Measurements from ENCODE around the gene SRP14.

The SRP14 gene

DNA sequence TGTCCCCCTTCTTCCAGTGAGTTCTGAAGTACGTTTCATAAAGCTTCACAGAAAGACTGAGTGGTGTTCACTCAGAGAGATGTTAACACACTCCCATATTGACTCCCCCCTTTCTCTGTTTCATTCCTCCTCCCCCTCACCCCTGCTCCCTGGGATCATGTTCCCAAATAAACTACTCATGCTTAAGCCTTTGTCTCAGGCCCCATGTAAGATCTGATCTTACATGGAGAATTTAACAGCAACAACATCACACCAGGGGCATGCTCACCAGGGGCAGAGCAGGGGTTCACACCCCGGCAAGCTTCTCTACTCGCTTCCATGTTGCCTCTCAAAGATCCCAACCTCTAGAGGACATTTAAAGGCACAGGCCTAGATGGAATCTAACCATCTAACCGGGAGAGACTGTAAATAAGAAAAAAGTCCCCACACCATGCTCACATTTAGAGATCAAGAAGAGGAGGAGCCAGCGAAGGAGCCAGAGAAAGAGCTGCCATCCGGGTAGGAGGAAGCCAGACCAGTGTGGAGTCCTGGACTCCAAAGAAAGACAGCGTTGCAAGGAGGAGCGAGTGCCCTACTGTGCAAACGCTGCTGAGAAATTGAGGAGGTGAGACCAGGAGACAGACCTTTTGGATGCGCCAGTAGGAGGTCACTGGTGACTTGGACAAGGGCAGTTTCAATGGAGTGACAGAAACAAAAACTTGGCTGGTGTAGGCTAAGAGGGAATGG is 21.4 kb upstream of the SRP14 start:
- Mint-ChIP-seq H3K27ac (no peak overlapping the region), H3K9me3 (no peaks in the 10 kb centered on the region), H3K36me3 (ENCODE audit: low read depth) (no peaks in the 10 kb centered on the region), H3K27me3 (no peaks in the 10 kb centered on the region), H3K4me3 (no peak overlapping the region), H3K4me1 (peaks cover 48% of the 10 kb centered on the region)
- ATAC-seq (no peak), DNase-seq (no peak)

DNA sequence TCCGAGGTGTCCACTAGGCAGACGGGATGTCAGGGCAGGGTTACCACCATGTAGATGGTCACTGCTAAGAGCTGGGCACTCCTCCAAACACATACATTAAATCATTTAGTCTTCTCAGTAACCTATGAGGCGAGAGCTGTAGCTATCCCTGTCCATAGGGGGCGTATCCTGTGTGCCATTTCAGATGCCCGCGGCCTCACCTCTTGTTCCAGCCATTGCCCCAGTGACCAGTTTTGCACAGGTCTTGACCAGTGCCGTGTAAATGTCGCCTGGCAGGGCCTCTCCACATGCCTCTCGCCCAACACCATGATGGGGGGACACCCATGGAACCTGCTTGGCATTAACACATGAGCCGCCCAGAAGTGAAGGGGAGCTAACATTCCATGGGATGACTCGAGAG is 20.8 kb upstream of the SRP14 start:
- H3K27me3 Mint-ChIP-seq = no peaks in the 10 kb centered on the region
- H3K4me1 Mint-ChIP-seq = peaks cover 50% of the 10 kb centered on the region
- no peak overlapping the region for H3K27ac Mint-ChIP-seq
- H3K36me3 Mint-ChIP-seq (ENCODE audit: low read depth) = no peaks in the 10 kb centered on the region
- ATAC-seq = no peak
- H3K4me3 Mint-ChIP-seq = no peak overlapping the region
- H3K9me3 Mint-ChIP-seq = no peaks in the 10 kb centered on the region
- no peak for DNase-seq

DNA sequence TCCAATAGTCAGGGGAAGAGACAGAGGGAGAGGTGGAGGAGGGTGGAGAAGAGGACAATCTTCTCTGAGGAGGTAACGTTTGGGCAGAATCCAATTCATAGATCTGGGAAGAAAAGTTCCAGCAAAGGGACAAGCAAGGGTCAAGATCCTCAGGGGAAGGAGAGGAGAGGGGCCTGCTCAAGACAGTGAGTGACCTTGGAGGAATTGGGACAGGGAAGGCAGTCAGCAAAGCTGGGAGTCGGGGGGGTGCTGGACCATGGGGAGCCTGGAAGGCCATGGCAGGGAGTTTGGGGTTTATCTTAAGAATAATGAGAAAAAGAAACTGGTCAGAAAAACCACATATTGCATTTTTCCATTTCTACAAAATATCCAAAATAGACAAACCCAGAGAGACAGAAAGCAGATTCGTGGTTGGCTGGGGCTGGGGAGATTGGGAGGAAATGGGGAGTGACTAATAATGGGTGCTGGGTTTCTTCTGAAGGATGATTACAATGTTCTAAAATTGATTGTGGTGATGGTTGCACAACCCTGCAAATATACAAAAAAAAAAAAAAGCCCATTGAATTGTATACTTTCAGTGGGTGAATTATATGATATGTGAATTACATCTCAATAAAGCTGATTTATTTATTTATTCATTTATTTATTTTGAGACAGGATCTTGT is 19.6 kb upstream of the SRP14 start:
- Mint-ChIP-seq H3K36me3 (ENCODE audit: low read depth) (peaks cover 2% of the 10 kb centered on the region), H3K27ac (peak overlapping the region; percentile 7), H3K4me1 (peaks cover 50% of the 10 kb centered on the region), H3K4me3 (no peak overlapping the region), H3K27me3 (no peaks in the 10 kb centered on the region), H3K9me3 (no peaks in the 10 kb centered on the region)
- ATAC-seq (no peak), DNase-seq (no peak)

DNA sequence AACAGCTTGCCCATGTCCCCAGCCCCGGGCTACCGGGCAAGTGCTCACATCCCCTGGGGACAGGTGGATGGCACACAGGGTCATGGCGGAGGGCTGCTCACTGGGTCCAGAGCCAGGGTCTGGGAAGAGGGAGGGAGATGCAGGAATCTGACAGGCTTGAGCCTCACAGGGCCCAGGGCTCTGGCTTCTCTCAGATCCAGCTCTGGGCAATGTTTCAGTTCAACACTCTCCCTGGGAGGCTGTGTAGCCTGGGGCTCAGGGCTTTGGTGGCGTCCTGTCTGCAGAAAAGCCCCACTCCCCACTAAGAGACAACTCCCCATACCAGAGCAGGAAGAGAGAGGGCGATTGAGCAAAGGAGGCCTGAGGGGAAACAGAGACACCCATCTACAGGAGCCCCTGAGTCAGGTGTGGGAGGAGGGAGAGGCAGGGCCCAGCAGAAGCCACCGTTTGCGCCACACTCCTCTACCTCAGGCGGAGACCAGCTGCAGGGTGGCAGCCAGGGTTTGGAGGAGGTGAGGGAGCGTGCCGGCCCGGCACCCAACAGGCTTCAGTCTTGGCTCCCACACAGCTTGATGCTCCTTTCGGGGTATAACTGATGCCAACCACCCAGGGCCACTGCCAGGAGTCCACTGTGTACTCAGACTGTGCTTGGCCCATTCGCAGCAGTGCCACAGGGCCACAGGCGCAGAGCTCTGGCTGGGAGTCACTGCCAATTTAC is 16.8 kb upstream of the SRP14 start:
- peaks cover 6% of the 10 kb centered on the region for H3K36me3 Mint-ChIP-seq (ENCODE audit: low read depth)
- DNase-seq (no peak), ATAC-seq (peak; percentile 42)
- H3K27ac Mint-ChIP-seq = no peak overlapping the region
- peaks cover 76% of the 10 kb centered on the region for H3K4me1 Mint-ChIP-seq
- H3K4me3 Mint-ChIP-seq = no peak overlapping the region
- no peaks in the 10 kb centered on the region for H3K27me3 Mint-ChIP-seq
- H3K9me3 Mint-ChIP-seq = no peaks in the 10 kb centered on the region

DNA sequence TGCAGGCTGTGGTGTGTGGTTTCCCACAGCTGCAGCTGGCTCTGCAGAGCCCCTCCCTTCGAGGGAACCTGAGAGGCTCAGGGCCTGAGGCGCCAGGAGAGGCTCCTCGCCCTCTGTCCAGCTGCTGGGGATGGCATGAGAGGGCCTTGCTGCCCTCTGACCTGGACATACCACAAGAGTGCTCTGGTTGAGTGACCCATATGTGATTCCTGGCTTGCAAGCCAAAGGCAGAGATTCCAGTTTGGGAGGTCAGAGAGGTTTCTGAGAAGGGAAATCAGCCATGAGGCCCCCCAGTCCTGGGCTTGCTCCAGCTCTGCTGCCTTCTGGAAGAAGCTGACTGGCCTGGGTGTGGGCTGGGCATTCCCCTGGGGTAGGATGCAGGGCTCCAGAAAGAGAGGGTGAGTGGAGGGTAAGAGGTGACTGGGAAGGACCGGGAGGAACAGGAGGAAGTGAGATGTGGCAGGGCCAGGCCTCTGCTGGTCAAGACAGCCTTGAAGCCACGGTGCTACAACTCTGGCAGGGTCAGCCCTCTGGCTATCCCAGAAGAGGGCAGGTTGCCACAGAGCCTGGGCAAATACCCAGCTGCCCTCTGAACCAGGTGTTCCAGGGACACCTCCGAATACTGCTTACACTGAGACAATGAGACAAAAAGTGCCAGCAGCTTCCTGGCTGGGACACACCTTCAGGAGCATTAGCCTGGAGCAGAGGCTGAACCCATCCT is 16.0 kb upstream of the SRP14 start:
- peaks cover 9% of the 10 kb centered on the region for H3K36me3 Mint-ChIP-seq (ENCODE audit: low read depth)
- ATAC-seq (no peak), DNase-seq (no peak)
- peaks cover 79% of the 10 kb centered on the region for H3K4me1 Mint-ChIP-seq
- no peaks in the 10 kb centered on the region for H3K9me3 Mint-ChIP-seq
- peak overlapping the region; percentile 25 for H3K4me3 Mint-ChIP-seq
- H3K27ac Mint-ChIP-seq = peak overlapping the region; percentile 68
- H3K27me3 Mint-ChIP-seq = no peaks in the 10 kb centered on the region

DNA sequence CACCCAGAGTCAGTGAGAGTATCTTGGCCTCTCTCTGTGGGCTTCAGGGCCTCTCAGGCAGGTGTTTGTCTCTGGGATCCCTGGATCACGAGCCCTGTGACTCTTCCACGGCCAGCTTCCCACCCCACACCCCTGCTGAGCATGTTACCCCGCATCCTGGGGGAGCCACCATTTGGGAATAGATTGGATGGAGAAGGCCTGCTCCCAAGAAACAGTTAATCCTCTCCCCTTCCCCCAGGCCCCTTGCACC is 15.5 kb upstream of the SRP14 start:
- no peaks in the 10 kb centered on the region for H3K27me3 Mint-ChIP-seq
- no peaks in the 10 kb centered on the region for H3K9me3 Mint-ChIP-seq
- ATAC-seq = peak; percentile 11
- peaks cover 9% of the 10 kb centered on the region for H3K36me3 Mint-ChIP-seq (ENCODE audit: low read depth)
- peak overlapping the region; percentile 25 for H3K4me3 Mint-ChIP-seq
- H3K27ac Mint-ChIP-seq = peak overlapping the region; percentile 68
- peaks cover 80% of the 10 kb centered on the region for H3K4me1 Mint-ChIP-seq
- DNase-seq = no peak

DNA sequence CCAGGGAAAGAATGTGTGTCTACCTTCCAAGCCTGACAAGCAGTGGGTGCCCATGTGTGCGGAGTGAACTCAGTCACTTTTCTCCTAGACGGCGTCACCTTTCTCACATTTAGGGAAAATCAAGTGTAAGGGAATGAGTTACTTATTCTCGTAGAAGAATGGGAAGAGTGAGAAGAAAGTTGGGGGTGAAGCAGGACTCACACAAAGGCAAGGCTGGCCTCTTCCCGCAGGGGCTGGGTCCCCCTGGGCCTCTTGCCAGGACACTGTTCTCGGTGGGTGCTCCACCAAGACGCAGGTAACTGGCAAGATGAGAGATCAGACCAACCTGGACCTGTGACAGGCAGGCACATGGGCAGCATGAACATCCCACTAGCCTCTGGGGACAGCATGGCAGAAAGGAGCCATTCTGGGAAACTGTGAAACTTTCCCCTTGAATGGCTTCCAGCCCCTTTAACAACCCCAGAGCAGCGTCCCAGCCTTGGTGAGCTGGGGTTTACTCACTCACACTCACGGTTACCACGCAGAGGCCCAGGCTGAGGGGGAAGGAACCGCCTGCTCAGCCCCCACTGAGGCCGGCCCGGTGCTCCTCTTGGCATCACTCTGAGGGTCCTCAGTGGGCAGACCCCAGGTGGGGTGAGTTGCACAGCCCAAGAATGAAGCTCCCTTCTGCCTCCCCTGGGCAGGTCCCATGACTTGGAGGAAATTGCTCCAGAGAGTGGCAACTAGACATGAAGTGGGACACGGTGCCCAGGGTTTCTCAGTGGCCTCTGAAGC is 15.0 kb upstream of the SRP14 start:
- peaks cover 83% of the 10 kb centered on the region for H3K4me1 Mint-ChIP-seq
- no peaks in the 10 kb centered on the region for H3K9me3 Mint-ChIP-seq
- H3K4me3 Mint-ChIP-seq = no peak overlapping the region
- ATAC-seq (peak; percentile 76), DNase-seq (peak; percentile 66)
- H3K27ac Mint-ChIP-seq = peak overlapping the region; percentile 68
- H3K36me3 Mint-ChIP-seq (ENCODE audit: low read depth) = peaks cover 9% of the 10 kb centered on the region
- no peaks in the 10 kb centered on the region for H3K27me3 Mint-ChIP-seq

DNA sequence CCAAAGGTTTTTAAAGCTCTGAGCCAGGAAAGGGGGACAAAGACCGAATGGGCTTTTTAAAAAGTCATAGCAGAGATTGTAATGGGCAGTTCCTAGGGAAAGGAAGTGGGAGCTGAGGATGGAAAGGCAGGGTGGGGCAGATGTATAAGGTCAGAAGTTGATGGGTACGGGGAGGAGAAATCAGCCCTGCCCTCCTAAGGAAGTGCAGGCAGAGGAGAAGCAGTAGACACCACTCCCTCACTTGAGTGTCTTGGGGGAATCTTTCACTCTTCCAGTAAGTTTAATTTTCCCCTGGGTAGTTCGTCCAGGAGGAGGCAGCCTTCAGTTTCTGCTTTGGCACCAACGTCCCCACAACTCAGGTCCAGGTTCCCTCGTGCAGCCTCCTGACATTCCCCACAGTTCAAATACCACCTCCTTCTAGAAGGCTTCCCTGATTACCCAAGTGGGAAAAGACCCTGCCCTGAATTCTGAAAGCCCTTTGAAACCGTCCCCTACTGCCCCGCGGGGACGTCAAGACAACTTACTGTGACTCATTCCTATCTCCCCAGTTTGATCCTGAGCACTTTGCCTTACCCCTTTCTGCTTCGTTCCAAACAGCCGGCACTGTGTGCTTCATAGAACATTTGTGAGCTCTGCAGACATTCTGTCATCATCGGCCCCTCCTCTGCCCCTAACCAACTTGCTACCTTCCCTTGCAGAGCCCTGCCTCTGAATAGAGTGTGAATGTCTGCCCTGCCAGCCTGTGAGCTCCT is 14.3 kb upstream of the SRP14 start:
- Mint-ChIP-seq H3K4me1 (peaks cover 83% of the 10 kb centered on the region), H3K36me3 (ENCODE audit: low read depth) (peaks cover 9% of the 10 kb centered on the region), H3K27ac (peak overlapping the region; percentile 68), H3K4me3 (no peak overlapping the region), H3K27me3 (no peaks in the 10 kb centered on the region), H3K9me3 (no peaks in the 10 kb centered on the region)
- DNase-seq (no peak), ATAC-seq (no peak)

DNA sequence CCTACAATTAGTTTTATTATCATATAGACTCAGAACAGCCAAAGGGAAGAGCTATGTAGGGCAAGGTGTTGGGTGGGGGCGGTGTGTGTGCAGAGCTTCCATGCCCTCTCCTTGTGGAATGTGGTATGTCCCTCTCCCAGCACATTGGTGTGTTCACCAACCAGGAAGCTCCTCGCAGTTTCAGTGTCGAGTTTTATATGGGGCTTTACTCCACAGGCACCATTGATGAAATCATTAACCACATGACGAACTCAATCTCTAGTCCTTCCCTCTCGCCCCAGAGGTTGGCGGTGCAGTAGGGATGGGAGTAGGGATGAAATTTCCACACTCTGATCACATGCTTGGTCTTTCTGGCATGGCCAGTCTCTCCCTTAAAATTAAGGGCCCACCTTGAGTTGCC is 13.6 kb upstream of the SRP14 start:
- Mint-ChIP-seq H3K4me3 (no peak overlapping the region), H3K4me1 (peaks cover 83% of the 10 kb centered on the region), H3K27ac (peak overlapping the region; percentile 47), H3K27me3 (no peaks in the 10 kb centered on the region), H3K36me3 (ENCODE audit: low read depth) (peaks cover 11% of the 10 kb centered on the region), H3K9me3 (no peaks in the 10 kb centered on the region)
- no peak for ATAC-seq
- no peak for DNase-seq

DNA sequence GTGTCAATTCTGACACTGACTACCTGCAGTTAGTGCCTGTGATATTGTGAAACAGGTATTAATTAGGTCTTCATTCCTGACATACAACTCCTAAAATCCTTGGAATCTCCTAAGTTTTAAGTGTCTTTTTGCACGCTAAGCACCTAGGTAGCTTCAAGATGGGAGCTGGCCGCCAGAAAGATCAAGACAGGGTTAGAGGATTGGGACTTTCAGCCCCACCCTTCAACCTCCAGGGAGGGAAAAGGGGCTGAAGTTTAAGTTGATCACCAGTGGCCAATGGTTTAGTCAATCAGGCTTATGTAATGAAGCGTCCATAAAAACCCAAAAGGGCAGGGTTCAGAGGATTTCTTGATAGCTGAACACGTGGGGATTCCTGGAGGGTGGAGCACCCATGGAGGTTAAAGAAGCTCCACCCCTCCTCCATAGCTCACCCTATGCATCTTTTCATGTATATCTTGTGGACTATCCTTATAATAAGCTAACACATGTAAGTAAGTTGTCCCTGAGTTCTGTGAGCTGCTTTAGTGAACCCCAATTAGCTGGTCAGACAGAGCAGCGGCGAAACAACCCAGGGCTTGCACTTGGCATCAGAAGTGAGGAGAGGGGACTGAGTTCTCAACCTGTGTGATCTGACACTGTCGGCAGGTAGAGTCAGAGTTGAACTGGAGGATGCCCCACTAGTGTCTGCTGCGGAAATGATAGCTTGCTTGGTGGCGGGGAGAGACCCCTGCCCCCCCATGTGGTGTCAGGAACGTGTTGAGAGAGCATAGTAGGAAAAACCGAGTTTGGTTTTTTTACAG is 12.8 kb upstream of the SRP14 start:
- Mint-ChIP-seq H3K27ac (peak overlapping the region; percentile 47), H3K4me3 (no peak overlapping the region), H3K9me3 (no peaks in the 10 kb centered on the region), H3K4me1 (peaks cover 90% of the 10 kb centered on the region), H3K36me3 (ENCODE audit: low read depth) (peaks cover 11% of the 10 kb centered on the region), H3K27me3 (no peaks in the 10 kb centered on the region)
- ATAC-seq (no peak), DNase-seq (no peak)

DNA sequence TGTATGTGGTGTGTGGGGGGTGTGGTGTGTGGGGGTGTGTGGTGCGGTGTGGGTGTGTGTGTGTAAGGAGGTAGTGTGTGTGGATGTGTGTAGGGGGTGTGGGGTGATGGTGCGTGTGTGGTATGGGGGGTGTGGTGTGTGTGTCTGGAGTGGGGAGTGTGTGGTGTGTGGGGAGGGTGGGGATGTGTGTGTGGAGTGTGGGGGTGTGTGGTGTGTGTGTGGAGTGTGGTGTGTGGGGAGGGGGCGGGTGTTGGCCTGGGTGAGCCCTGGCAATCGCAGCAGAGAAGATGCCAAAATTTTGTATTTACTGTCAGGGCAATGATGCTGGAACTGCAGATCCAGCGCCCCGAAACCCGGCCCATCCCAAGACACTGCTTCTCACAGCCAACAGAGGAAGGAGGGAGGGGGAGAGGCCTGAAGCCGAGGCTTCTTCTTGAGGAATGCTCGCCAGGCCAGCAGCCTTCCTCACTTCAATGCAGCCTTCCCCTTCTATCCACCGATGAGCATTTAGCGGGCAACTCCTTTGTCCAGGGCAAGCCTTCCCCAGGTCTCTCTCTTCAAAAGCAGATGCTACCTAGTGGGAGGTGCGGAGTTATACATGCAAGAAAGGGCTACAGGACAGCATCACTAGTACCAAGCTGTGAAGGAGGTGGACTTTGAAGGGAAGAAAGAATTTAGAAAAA is 11.9 kb upstream of the SRP14 start:
- H3K9me3 Mint-ChIP-seq = no peaks in the 10 kb centered on the region
- no peak overlapping the region for H3K4me3 Mint-ChIP-seq
- ATAC-seq (no peak), DNase-seq (no peak)
- peaks cover 92% of the 10 kb centered on the region for H3K4me1 Mint-ChIP-seq
- H3K27ac Mint-ChIP-seq = peak overlapping the region; percentile 51
- peaks cover 13% of the 10 kb centered on the region for H3K36me3 Mint-ChIP-seq (ENCODE audit: low read depth)
- no peaks in the 10 kb centered on the region for H3K27me3 Mint-ChIP-seq

DNA sequence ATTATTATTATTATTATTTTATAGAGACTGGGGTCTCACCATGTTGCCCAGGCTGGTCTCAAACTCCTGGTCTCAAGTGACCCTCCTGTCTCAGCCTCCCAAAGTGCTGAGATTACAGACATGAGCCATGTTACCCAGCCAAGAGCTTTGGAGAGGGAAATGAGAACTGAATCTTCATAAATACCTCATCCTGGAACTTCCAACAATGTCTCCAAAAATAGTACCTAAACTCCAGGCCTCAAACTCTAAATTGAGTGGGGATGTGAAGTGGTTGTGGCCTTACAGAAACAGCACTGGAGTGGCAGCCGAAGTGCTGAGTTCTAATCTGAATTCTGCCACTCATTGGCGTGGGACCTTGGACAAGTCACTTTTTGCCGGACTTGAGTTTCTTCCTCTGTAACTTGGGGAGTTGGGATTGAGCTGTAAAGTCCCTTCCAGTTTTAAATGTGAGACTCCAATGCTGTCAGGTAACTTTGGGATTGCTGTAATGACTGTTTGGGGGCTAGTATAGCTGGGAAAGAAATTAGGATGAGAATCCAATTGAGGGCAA is 10.0 kb upstream of the SRP14 start:
- DNase-seq = no peak
- Mint-ChIP-seq H3K9me3 (no peaks in the 10 kb centered on the region), H3K4me3 (no peak overlapping the region), H3K27me3 (no peaks in the 10 kb centered on the region), H3K27ac (peak overlapping the region; percentile 15), H3K4me1 (peaks cover 92% of the 10 kb centered on the region), H3K36me3 (ENCODE audit: low read depth) (peaks cover 13% of the 10 kb centered on the region)
- no peak for ATAC-seq

Data from activated naive CD8-positive, alpha-beta T cell treated with anti-CD3 and anti-CD28 coated beads, Interleukin-2, amount 50 U/mL, for 24 hours (primary cell).